Thoracic aorta (tissue), 2 donors: ENCODE results near the gene CDH22. TPM values are rescaled to one million over a fixed set of nuclear protein-coding genes. Genes with fewer than 3 reads are reported as not detected.

ENCODE experiments used
- ATAC-seq: fragments of 150-250 bp; one replicate; pipeline ENCODE4 v1.8.0; 2017; ENCODE audit warnings: low read depth; ENCODE audit not compliant: insufficient number of reproducible peaks, low FRiP score
- DNase-seq: peaks from one replicate; pipeline ENCODE4 v3.0.0-alpha.2; 2020; ENCODE audit warnings: low spot score
- H3K27ac ChIP-seq, 2 donors: fragments of 200-600 bp; sonication (generic); 1 replicate in 1 of 2; 2 replicates in 1 of 2; pipeline ENCODE4 v1.5.1; 2016; ENCODE audit warnings: mild to moderate bottlenecking in 2 of 2, moderate library complexity in 2 of 2
- H3K27me3 ChIP-seq: fragments of 200-600 bp; sonication (generic); replicated peaks from 2 replicates; pipeline ENCODE4 v1.6.0; 2016; ENCODE audit warnings: mild to moderate bottlenecking; ENCODE audit not compliant: insufficient read depth
- H3K36me3 ChIP-seq: fragments of 200-600 bp; sonication (generic); one replicate; pipeline ENCODE4 v1.5.1; 2016
- H3K4me1 ChIP-seq, 2 donors: fragments of 200-600 bp; sonication (generic); 1 replicate in 1 of 2; 2 replicates in 1 of 2; pipeline versions ENCODE4 v1.5.1 to v1.6.0; 2016; ENCODE audit warnings: low read depth in 2 of 2, mild to moderate bottlenecking in 1 of 2; ENCODE audit not compliant: control insufficient read depth in 1 of 2
- H3K4me3 ChIP-seq: fragments of 200-600 bp; sonication (generic); 2 replicates; pipeline ENCODE4 v1.5.1; 2016; ENCODE audit warnings: mild to moderate bottlenecking
- H3K9me3 ChIP-seq: fragments of 200-600 bp; sonication (generic); 2 replicates; pipeline ENCODE4 v1.5.1; 2016
- CTCF ChIP-seq: fragments of 200-600 bp; sonication (generic); IDR thresholded peaks from one replicate; pipeline ENCODE4 v1.5.1; 2019; ENCODE audit warnings: antibody characterized with exemption
- total RNA-seq, 2 donors: library from RNA; depleted of rRNA; stranded (reverse); fragments of >200 nt; gene quantifications; one replicate each; pipeline versions ENCODE4 v1.1.0 to v1.2.3, GENCODE V29; 2016

The CDH22 gene
- total RNA-seq, 2 donors from 2014 or later, result not detected

DNA sequence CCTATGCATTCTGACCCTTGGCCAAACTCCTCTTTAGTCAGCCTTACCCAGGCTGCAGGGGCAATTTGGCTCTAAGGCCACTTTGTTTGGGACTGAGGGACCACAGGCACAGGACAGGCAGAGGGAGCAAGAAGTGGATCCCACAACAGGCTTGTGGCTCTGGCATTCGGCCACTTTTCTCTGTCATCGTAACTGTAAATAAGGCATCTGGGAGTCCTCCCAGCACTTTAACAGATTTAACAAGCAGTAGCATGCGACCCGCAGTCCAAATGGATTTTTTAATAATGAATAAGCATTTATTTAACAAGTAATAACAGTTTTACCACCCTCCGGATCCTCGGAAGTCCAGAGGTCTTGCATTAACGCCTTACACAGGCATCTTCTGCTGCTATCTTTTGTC lies 16.1 kb upstream of the CDH22 start:
- Histone ChIP-seq H3K4me3 (no peak overlapping the region), H3K36me3 (no peaks in the 10 kb centered on the region), H3K4me1 (no peaks in the 10 kb centered on the region), H3K27ac (no peak overlapping the region), H3K9me3 (no peaks in the 10 kb centered on the region), H3K27me3 (no peaks in the 10 kb centered on the region)
- ATAC-seq, result no peak
- TF ChIP-seq CTCF, result no peak
- DNase-seq, result no peak

DNA sequence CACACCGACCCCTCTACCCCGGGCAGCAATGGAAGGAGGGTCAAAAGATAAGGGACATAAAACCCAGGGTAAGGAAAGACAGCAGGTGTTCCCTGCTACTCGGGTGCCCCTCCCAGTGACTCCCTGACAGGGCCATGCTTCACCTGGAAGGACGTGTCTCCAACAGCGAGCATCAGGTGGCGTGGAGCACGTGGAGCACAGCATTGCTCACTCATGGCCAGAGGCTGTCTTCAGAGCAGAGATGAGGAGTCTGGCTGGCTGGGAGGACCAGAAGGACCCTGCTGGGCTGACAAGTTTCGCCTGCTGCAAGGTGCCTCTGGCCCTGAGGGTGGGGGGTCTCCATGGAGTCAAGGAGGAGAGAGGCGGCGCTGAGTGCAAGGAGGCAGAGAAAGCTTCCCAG lies 15.3 kb upstream of the CDH22 start:
- no peak for TF ChIP-seq CTCF
- H3K4me3 ChIP-seq, result no peak overlapping the region
- DNase-seq (no peak), ATAC-seq (no peak)
- no peaks in the 10 kb centered on the region for H3K27me3 ChIP-seq
- no peaks in the 10 kb centered on the region for H3K36me3 ChIP-seq
- no peaks in the 10 kb centered on the region for H3K9me3 ChIP-seq
- no peaks in the 10 kb centered on the region for H3K4me1 ChIP-seq
- no peak overlapping the region for H3K27ac ChIP-seq

DNA sequence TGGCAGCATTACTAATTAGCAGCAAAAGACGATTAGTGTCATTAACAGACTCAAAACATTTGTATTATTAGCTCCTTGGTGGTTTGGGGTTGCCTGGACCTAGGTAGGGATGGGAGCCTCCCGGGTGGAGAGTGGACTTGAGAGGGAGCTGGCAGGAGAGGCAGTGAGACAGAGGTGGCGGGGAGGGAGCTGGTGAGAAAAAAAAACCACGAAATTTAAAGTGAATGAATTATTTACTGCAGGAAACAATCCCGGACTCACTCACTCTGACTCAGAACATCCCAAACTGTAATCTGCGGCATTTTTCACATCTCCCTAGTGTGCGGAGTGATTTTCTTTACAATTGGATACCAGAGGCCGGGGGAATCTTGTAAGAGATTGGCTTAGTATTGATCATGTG lies 14.3 kb upstream of the CDH22 start:
- no peaks in the 10 kb centered on the region for H3K27me3 ChIP-seq

GRCh38 chr20:46317685-46318177 lies 9.4 kb upstream of the CDH22 start:
- Histone ChIP-seq H3K27me3 (peaks cover 12% of the 10 kb centered on the region), H3K4me3 (no peak overlapping the region), H3K36me3 (no peaks in the 10 kb centered on the region), H3K4me1 (no peaks in the 10 kb centered on the region), H3K9me3 (no peaks in the 10 kb centered on the region), H3K27ac (no peak overlapping the region)
- TF ChIP-seq CTCF, result no peak
- ATAC-seq (no peak), DNase-seq (no peak)

More for the DNA sequence above, 14.3 kb upstream of the CDH22 start:
- no peak for TF ChIP-seq CTCF
- no peak overlapping the region for H3K4me3 ChIP-seq
- no peak overlapping the region for H3K27ac ChIP-seq
- no peaks in the 10 kb centered on the region for H3K36me3 ChIP-seq
- ATAC-seq (no peak), DNase-seq (no peak)
- no peaks in the 10 kb centered on the region for H3K4me1 ChIP-seq
- H3K9me3 ChIP-seq, result no peaks in the 10 kb centered on the region

- no peaks in the 10 kb centered on the region for H3K9me3 ChIP-seq
- DNase-seq (no peak), ATAC-seq (no peak)
- no peak overlapping the region for H3K27ac ChIP-seq
- no peak overlapping the region for H3K4me3 ChIP-seq
- peaks cover 0 to 5% of the 10 kb centered on the region in 2 donors for H3K4me1 ChIP-seq
- no peaks in the 10 kb centered on the region for H3K36me3 ChIP-seq
- peaks cover 16% of the 10 kb centered on the region for H3K27me3 ChIP-seq
- no peak for TF ChIP-seq CTCF
Observed at GRCh38 chr20:46316984-46317684, 8.8 kb upstream of the CDH22 start.
